GM12864 (cell line): ENCODE measurements around the gene CCDC149.

Experiments
- DNase-seq: peaks from one replicate; pipeline ENCODE4 v3.0.0-alpha.2; 2011; ENCODE audit warnings: low read depth
- H3K4me3 ChIP-seq: 2 replicates; pipeline ENCODE4 v1.5.1; 2011; ENCODE audit warnings: mild to moderate bottlenecking, low read depth, low read length, control low read depth
- CTCF ChIP-seq: IDR thresholded peaks from 2 replicates; pipeline ENCODE4 v1.5.1; 2011; ENCODE audit warnings: low read depth, mild to moderate bottlenecking, moderate library complexity, low read length, control low read depth, inconsistent platforms; ENCODE audit errors: missing control alignments

Gene CCDC149

GRCh38 chr4:24795666-24796381 lies 117.0 kb downstream of the CCDC149 start:
- no peak overlapping the region for H3K4me3 ChIP-seq
- no peak for TF ChIP-seq CTCF
- no peak for DNase-seq

- H3K4me3 ChIP-seq = no peak within 1 kb of the TSS
- no peak for DNase-seq
- TF ChIP-seq CTCF = no peak
Measured at GRCh38 chr4:24794916-24795665, 117.8 kb downstream of the CCDC149 start, which contains the start of gene SOD3. TSS of gene SOD3 (plus strand) at chr4:24795573. CDS start at chr4:24799522, 3,949 bp downstream.

GRCh38 chr4:24794480-24794879 lies 118.4 kb downstream of the CCDC149 start:
- TF ChIP-seq CTCF = no peak
- DNase-seq = no peak
- H3K4me3 ChIP-seq = no peak overlapping the region

GRCh38 chr4:24794051-24794450 lies 118.8 kb downstream of the CCDC149 start:
- DNase-seq = no peak
- no peak overlapping the region for H3K4me3 ChIP-seq
- TF ChIP-seq CTCF = no peak

GRCh38 chr4:24793219-24794005 lies 119.4 kb downstream of the CCDC149 start:
- TF ChIP-seq CTCF = no peak
- H3K4me3 ChIP-seq = no peak overlapping the region
- no peak for DNase-seq

- H3K4me3 ChIP-seq = no peak overlapping the region
- DNase-seq = no peak
- TF ChIP-seq CTCF = no peak
Measured at GRCh38 chr4:24792552-24792951, 120.3 kb downstream of the CCDC149 start.
